ENCODE results near the gene R3HDM2. TPM values are rescaled to one million over a fixed set of nuclear protein-coding genes. Genes with fewer than 3 reads are reported as not detected.

The R3HDM2 gene
- total and polyA plus RNA-seq, 2 of the 13 experiments (the other 11 are each of a cell fraction or from before 2014, with no cell fraction given), result 11.1 to 23.5 TPM

- Histone ChIP-seq H3K4me1 (ENCODE audit: insufficient read depth, low read length) (peaks cover 37% of the 10 kb centered on the region), H3K27ac (ENCODE audit: extremely low read length, insufficient read depth, low read length) (no peak overlapping the region), H3K9me3 (ENCODE audit: low read length) (no peaks in the 10 kb centered on the region), H2AFZ (ENCODE audit: low read length) (no peak overlapping the region), H3K79me2 (ENCODE audit: insufficient read depth, low read length) (no peaks in the 10 kb centered on the region), H3K4me3 (replicated peaks in 1 of 3; ENCODE audit: insufficient read depth in 1 of 3, low read depth in 2 of 3, low read length in 3 of 3) (no peak overlapping the region), H3K9ac (ENCODE audit: insufficient read depth, low read depth, low read length) (no peak overlapping the region), H4K20me1 (ENCODE audit: insufficient read depth, low read length) (peaks cover 9% of the 10 kb centered on the region; the same call in 1 of the 2 replicates), H3K27me3 (ENCODE audit: control insufficient read depth in 1 of 2, insufficient read depth in 2 of 2, low read length in 2 of 2) (peaks cover 17 to 52% of the 10 kb centered on the region in 2 experiments), H3K4me2 (ENCODE audit: low read depth, low read length) (no peak overlapping the region), H3K36me3 (replicated peaks in 1 of 2; ENCODE audit: control insufficient read depth in 1 of 2, insufficient read depth in 2 of 2, low read length in 2 of 2) (peaks cover 12 to 23% of the 10 kb centered on the region in 2 experiments; a peak in 4 of 5 replicates)
- BruUV-seq (replicated peaks), result no TSS peak
- FAIRE-seq, result no peak
- TF ChIP-seq NPAS2 (CRISPR knock-in tag; IDR thresholded peaks at IDR 0.05; ENCODE audit: borderline replicate concordance) (no peak), ZBTB34 (CRISPR knock-in tag; IDR thresholded peaks at IDR 0.05) (no peak), HNRNPUL1 (IDR thresholded peaks at IDR 0.05; ENCODE audit: low read depth, low read length) (no peak)
- WGBS (ENCODE audit: low lambda C conversion rate), result 20% methylated on average over 7 of the region's 11 CpGs
- intact Hi-C loops (cut with micrococcal nuclease; ENCODE audit: unreplicated experiment) (no loop called here), in situ Hi-C loops (cut with HindIII; ENCODE audit: extremely low pct_ligation_motif_present, low pct_unique_long_range_greater_than_20kb) (no loop called here)
- ATAC-seq, result peak; percentile 7
- CTCF ChIA-PET (ENCODE audit: low intra/inter-chr PET ratio, low total read pairs), result interaction anchor here (3.2 to 9.8 kb wide), 2 partner anchors 10 to 25 kb away, joined by 8 to 308 read pairs; a partner anchor contains a TSS
- POLR2A ChIA-PET, result interaction anchor here (2.6 kb wide), 1 partner anchor 15 kb away, joined by 14 read pairs; the partner anchor contains the start of gene SHMT2
- no peak for DNase-seq (ENCODE audit: low spot score)
These were observed 215.8 kb downstream of the R3HDM2 start for GRCh38 chr12:57215065-57215464.

GRCh38 chr12:57214398-57214781 lies 216.5 kb downstream of the R3HDM2 start:
- DNase-seq (ENCODE audit: low spot score) (peak; percentile 51), ATAC-seq (peak; percentile 70), FAIRE-seq (peak; percentile 26)
- H3K4me1 ChIP-seq (ENCODE audit: insufficient read depth, low read length), result peaks cover 37% of the 10 kb centered on the region
- H3K27me3 ChIP-seq (ENCODE audit: control insufficient read depth in 1 of 2, insufficient read depth in 2 of 2, low read length in 2 of 2), result peaks cover 12 to 45% of the 10 kb centered on the region in 2 experiments
- H3K4me3 ChIP-seq (replicated peaks in 1 of 3; ENCODE audit: insufficient read depth in 1 of 3, low read depth in 2 of 3, low read length in 3 of 3), result no peak overlapping the region
- peaks cover 9% of the 10 kb centered on the region; the same call in 1 of the 2 replicates for H4K20me1 ChIP-seq (ENCODE audit: insufficient read depth, low read length)
- ChIA-PET POLR2A (interaction anchor here (1.7 to 2.6 kb wide), 2 partner anchors 15 to 28 kb away, joined by 8 to 14 read pairs; partner anchors contain the start of gene SHMT2), CTCF (ENCODE audit: low intra/inter-chr PET ratio, low total read pairs) (interaction anchor here (3.2 to 9.8 kb wide), 2 partner anchors 10 to 26 kb away, joined by 8 to 308 read pairs; a partner anchor contains a TSS)
- H3K4me2 ChIP-seq (ENCODE audit: low read depth, low read length), result no peak overlapping the region
- H3K9me3 ChIP-seq (ENCODE audit: low read length), result no peaks in the 10 kb centered on the region
- H3K36me3 ChIP-seq (replicated peaks in 1 of 2; ENCODE audit: control insufficient read depth in 1 of 2, insufficient read depth in 2 of 2, low read length in 2 of 2), result peaks cover 18 to 30% of the 10 kb centered on the region in 2 experiments; a peak in 4 of 5 replicates
- H3K9ac ChIP-seq (ENCODE audit: insufficient read depth, low read depth, low read length), result no peak overlapping the region
- 21% methylated on average over 8 of the region's 14 CpGs for WGBS (ENCODE audit: low lambda C conversion rate)
- intact Hi-C loops (cut with micrococcal nuclease; ENCODE audit: unreplicated experiment), result loop anchor here (1.0 kb wide), 1 partner anchor 29 kb away; no protein-coding TSS in a partner anchor
- BruUV-seq (replicated peaks), result no TSS peak
- H2AFZ ChIP-seq (ENCODE audit: low read length), result no peak overlapping the region
- in situ Hi-C loops (cut with HindIII; ENCODE audit: extremely low pct_ligation_motif_present, low pct_unique_long_range_greater_than_20kb), result no loop called here
- no peaks in the 10 kb centered on the region for H3K79me2 ChIP-seq (ENCODE audit: insufficient read depth, low read length)
- no peak overlapping the region for H3K27ac ChIP-seq (ENCODE audit: extremely low read length, insufficient read depth, low read length)
- TF ChIP-seq IRF1 (CRISPR knock-in tag; IDR thresholded peaks at IDR 0.05; ENCODE audit: low read depth) (no peak), KDM2A (CRISPR knock-in tag; IDR thresholded peaks at IDR 0.05; ENCODE audit: borderline replicate concordance, low read depth) (peak; percentile 88), POLR2A (IDR thresholded peaks at IDR 0.05; ENCODE audit: insufficient read depth in 1 of 2, low read depth in 2 of 2, low read length in 2 of 2) (peak in 1 of 2 experiments; percentile 29; a peak in 1 of 4 replicates), ZSCAN25 (CRISPR knock-in tag; IDR thresholded peaks at IDR 0.05) (0 out of 2 replicates have a peak, but pooled peaks have one; percentile 25), KDM3A (CRISPR knock-in tag; IDR thresholded peaks at IDR 0.05; ENCODE audit: low read depth) (no peak), PCBP1 (IDR thresholded peaks at IDR 0.05; ENCODE audit: borderline replicate concordance, low read depth, low read length) (0 out of 2 replicates have a peak, but pooled peaks have one; percentile 64), SMC3 (IDR thresholded peaks at IDR 0.05; ENCODE audit: low read length) (peak; percentile 69), HNRNPL (IDR thresholded peaks at IDR 0.05; ENCODE audit: low read depth, low read length) (0 out of 2 replicates have a peak, but pooled peaks have one; percentile 24), SALL1 (CRISPR knock-in tag; IDR thresholded peaks at IDR 0.05) (0 out of 2 replicates have a peak, but pooled peaks have one; percentile 17), ZFP91 (CRISPR knock-in tag; IDR thresholded peaks at IDR 0.05; ENCODE audit: borderline replicate concordance) (0 out of 2 replicates have a peak, but pooled peaks have one; percentile 23)
